Measurements from ENCODE around the gene SNX10. TPM values are rescaled to one million over a fixed set of nuclear protein-coding genes. Genes with fewer than 3 reads are reported as not detected.
A peak's percentile ranks its signal among the peaks of the same experiment; 100 is the strongest.
"Not testable (repeated sequence)": the region's sequence is repeated elsewhere in the genome, so short reads cannot be mapped to it uniquely, and the experiment has no call there.

The SNX10 gene
- polyA plus RNA-seq (2013): 34.2 TPM

DNA sequence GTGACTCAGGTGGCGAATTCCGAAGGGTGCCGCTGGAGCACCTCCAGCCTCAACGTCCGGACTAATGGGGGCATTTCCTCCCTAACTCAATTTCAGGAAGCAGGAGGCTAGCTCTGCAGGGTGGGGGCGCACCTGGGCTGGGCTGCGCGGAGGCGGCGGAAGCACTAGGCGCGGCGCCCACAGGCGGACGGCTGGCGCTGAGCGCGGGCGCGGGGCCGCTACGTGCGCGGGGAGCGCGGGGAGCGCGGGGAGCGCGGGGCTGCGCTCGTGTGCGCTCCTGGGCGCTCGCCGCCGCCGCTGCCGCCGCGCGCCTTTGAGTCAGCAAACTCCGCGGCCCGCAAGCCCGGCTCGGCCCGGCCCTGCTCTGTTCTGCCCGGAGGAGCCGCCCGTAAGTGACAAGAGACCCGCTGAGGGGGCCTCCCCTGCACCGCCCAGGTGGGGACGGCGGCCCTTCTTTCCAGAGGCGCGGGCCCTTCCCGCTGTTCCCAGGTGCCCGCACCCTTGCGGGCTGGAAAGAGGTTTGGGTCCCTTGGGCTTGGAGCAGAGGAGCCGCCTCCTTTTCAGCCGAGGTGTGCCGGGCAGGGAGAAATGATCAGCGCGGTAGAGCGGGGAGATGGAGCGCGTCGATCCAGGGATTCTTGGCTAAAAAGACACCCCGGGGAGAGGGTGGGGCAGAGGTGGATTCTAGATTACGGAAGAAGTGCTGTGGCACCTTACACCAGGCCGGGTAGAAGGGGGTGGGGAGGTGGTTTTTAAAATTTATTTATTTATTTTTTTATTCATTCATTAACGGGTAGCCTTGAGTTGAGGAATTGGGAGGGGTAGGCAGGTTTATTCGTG, at the start of gene SNX10:
SNX10 (plus strand) TSS at position 164 of the 840 bp plus-strand sequence. CDS start 54,581 bp downstream, outside the sequence.
- ChIA-PET POLR2A (interaction anchor here (1.0 kb wide), 1 partner anchor 91 kb away, joined by 6 read pairs; the partner anchor contains the start of genes CBX3 and HNRNPA2B1), CTCF (interaction anchor here (0.7 to 3.7 kb wide), 7 partner anchors 12 to 72 kb away, joined by 3 to 16 read pairs (median 4); no protein-coding TSS in a partner anchor)
- H3K36me3 ChIP-seq (ENCODE audit: control insufficient read depth in 4 of 4, insufficient read depth in 4 of 4, low read length in 3 of 4): peaks cover 0 to 8% (median under 1%) of the 10 kb centered on the region in 4 experiments
- H3K27me3 ChIP-seq (replicated peaks in 2 of 5; ENCODE audit: control insufficient read depth in 4 of 5, insufficient read depth in 5 of 5, low read length in 4 of 5): no peaks in the 10 kb centered on the region
- DNase-seq: peak; percentile 82 to 91 (median 86)
- peak within 1 kb of the TSS; percentile 58 to 83 for H3K27ac ChIP-seq (ENCODE audit: insufficient read depth in 1 of 2, low read depth in 1 of 2, low read length in 2 of 2, poor library complexity in 1 of 2, severe bottlenecking in 2 of 2)
- H3K4me1 ChIP-seq (ENCODE audit: control extremely low read depth in 1 of 4, control insufficient read depth in 4 of 4, insufficient read depth in 4 of 4, low read length in 3 of 4): peaks cover 22 to 35% (median 32%) of the 10 kb centered on the region in 4 experiments
- WGBS (ENCODE audit: insufficient coverage): 1% methylated on average over 42 of the region's 74 CpGs
- no peaks in the 10 kb centered on the region for H3K9me3 ChIP-seq (ENCODE audit: control extremely low read depth in 1 of 5, control insufficient read depth in 4 of 5, insufficient read depth in 2 of 5, low read depth in 1 of 5, low read length in 4 of 5)
- peak within 1 kb of the TSS; percentile 78 to 94 (median 84) for H3K4me3 ChIP-seq (ENCODE audit: control insufficient read depth in 1 of 7, extremely low read depth in 1 of 7, insufficient read depth in 4 of 7, low read depth in 2 of 7, low read length in 6 of 7)

GRCh38 chr7:26245150-26245549, 46.5 kb upstream of the SNX10 start:
- H3K9me3 ChIP-seq (ENCODE audit: control extremely low read depth in 1 of 5, control insufficient read depth in 4 of 5, insufficient read depth in 2 of 5, low read depth in 1 of 5, low read length in 4 of 5): no peaks in the 10 kb centered on the region
- ChIA-PET CTCF (interaction anchor here (1.4 kb wide), 1 partner anchor 15 kb away, joined by 4 read pairs; no protein-coding TSS in a partner anchor), POLR2A (no interaction called here)
- no peak for DNase-seq
- no peak overlapping the region for H3K4me3 ChIP-seq (ENCODE audit: control insufficient read depth in 1 of 7, extremely low read depth in 1 of 7, insufficient read depth in 4 of 7, low read depth in 2 of 7, low read length in 6 of 7)
- WGBS (ENCODE audit: insufficient coverage): 97% methylated on average over 11 of the region's 13 CpGs
- H3K27ac ChIP-seq (ENCODE audit: insufficient read depth in 1 of 2, low read depth in 1 of 2, low read length in 2 of 2, poor library complexity in 1 of 2, severe bottlenecking in 2 of 2): no peak overlapping the region
- H3K27me3 ChIP-seq (replicated peaks in 2 of 5; ENCODE audit: control insufficient read depth in 4 of 5, insufficient read depth in 5 of 5, low read length in 4 of 5): no peaks in the 10 kb centered on the region
- no peaks in the 10 kb centered on the region for H3K36me3 ChIP-seq (ENCODE audit: control insufficient read depth in 4 of 4, insufficient read depth in 4 of 4, low read length in 3 of 4)
- no peaks in the 10 kb centered on the region for H3K4me1 ChIP-seq (ENCODE audit: control extremely low read depth in 1 of 4, control insufficient read depth in 4 of 4, insufficient read depth in 4 of 4, low read length in 3 of 4)

- no peak overlapping the region for H3K27ac ChIP-seq (ENCODE audit: insufficient read depth in 1 of 2, low read depth in 1 of 2, low read length in 2 of 2, poor library complexity in 1 of 2, severe bottlenecking in 2 of 2)
- 89% methylated on average over 9 of the region's 12 CpGs for WGBS (ENCODE audit: insufficient coverage)
- ChIA-PET CTCF (no interaction called here), POLR2A (no interaction called here)
- H3K9me3 ChIP-seq (ENCODE audit: control extremely low read depth in 1 of 5, control insufficient read depth in 4 of 5, insufficient read depth in 2 of 5, low read depth in 1 of 5, low read length in 4 of 5): no peaks in the 10 kb centered on the region
- no peaks in the 10 kb centered on the region for H3K27me3 ChIP-seq (replicated peaks in 2 of 5; ENCODE audit: control insufficient read depth in 4 of 5, insufficient read depth in 5 of 5, low read length in 4 of 5)
- no peaks in the 10 kb centered on the region for H3K4me1 ChIP-seq (ENCODE audit: control extremely low read depth in 1 of 4, control insufficient read depth in 4 of 4, insufficient read depth in 4 of 4, low read length in 3 of 4)
- no peak overlapping the region for H3K4me3 ChIP-seq (ENCODE audit: control insufficient read depth in 1 of 7, extremely low read depth in 1 of 7, insufficient read depth in 4 of 7, low read depth in 2 of 7, low read length in 6 of 7)
- DNase-seq: no peak
- no peaks in the 10 kb centered on the region for H3K36me3 ChIP-seq (ENCODE audit: control insufficient read depth in 4 of 4, insufficient read depth in 4 of 4, low read length in 3 of 4)
These were observed 41.4 kb upstream of the SNX10 start for GRCh38 chr7:26250239-26250638.

DNA sequence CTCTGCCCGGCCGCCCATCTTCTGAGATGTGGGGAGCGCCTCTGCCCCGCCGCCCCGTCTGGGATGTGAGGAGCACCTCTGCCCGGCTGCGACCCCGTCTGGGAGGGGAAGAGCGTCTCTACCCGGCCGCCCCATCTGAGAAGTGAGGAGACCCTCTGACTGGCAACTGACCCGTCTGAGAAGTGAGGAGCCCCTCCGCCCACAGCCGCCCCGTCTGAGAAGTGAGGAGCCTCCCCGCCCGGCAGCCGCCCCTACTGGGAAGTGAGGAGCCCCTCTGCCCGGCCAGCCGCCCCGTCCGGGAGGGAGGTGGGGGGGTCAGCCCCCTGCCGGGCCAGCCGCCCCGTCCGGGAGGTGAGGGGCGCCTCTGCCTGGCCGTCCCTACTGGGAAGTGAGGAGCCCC, 29.8 kb upstream of the SNX10 start:
- H3K4me3 ChIP-seq (ENCODE audit: control insufficient read depth in 1 of 7, extremely low read depth in 1 of 7, insufficient read depth in 4 of 7, low read depth in 2 of 7, low read length in 6 of 7); POLR2A ChIA-PET; H3K4me1 ChIP-seq (ENCODE audit: control extremely low read depth in 1 of 4, control insufficient read depth in 4 of 4, insufficient read depth in 4 of 4, low read length in 3 of 4); H3K9me3 ChIP-seq (ENCODE audit: control extremely low read depth in 1 of 5, control insufficient read depth in 4 of 5, insufficient read depth in 2 of 5, low read depth in 1 of 5, low read length in 4 of 5); H3K27ac ChIP-seq (ENCODE audit: insufficient read depth in 1 of 2, low read depth in 1 of 2, low read length in 2 of 2, poor library complexity in 1 of 2, severe bottlenecking in 2 of 2); CTCF ChIA-PET; H3K27me3 ChIP-seq (replicated peaks in 2 of 5; ENCODE audit: control insufficient read depth in 4 of 5, insufficient read depth in 5 of 5, low read length in 4 of 5); DNase-seq; H3K36me3 ChIP-seq (ENCODE audit: control insufficient read depth in 4 of 4, insufficient read depth in 4 of 4, low read length in 3 of 4): not testable (repeated sequence)
- 90% methylated on average over 3 of the region's 29 CpGs for WGBS (ENCODE audit: insufficient coverage)

GRCh38 chr7:26265065-26265464, 26.6 kb upstream of the SNX10 start:
- POLR2A ChIA-PET: no interaction called here
- Histone ChIP-seq H3K27me3 (replicated peaks in 2 of 5; ENCODE audit: control insufficient read depth in 4 of 5, insufficient read depth in 5 of 5, low read length in 4 of 5) (no peaks in the 10 kb centered on the region), H3K27ac (ENCODE audit: insufficient read depth in 1 of 2, low read depth in 1 of 2, low read length in 2 of 2, poor library complexity in 1 of 2, severe bottlenecking in 2 of 2) (no peak overlapping the region), H3K4me1 (ENCODE audit: control extremely low read depth in 1 of 4, control insufficient read depth in 4 of 4, insufficient read depth in 4 of 4, low read length in 3 of 4) (no peaks in the 10 kb centered on the region), H3K4me3 (ENCODE audit: control insufficient read depth in 1 of 7, extremely low read depth in 1 of 7, insufficient read depth in 4 of 7, low read depth in 2 of 7, low read length in 6 of 7) (no peak overlapping the region), H3K36me3 (ENCODE audit: control insufficient read depth in 4 of 4, insufficient read depth in 4 of 4, low read length in 3 of 4) (no peaks in the 10 kb centered on the region), H3K9me3 (ENCODE audit: control extremely low read depth in 1 of 5, control insufficient read depth in 4 of 5, insufficient read depth in 2 of 5, low read depth in 1 of 5, low read length in 4 of 5) (peaks cover 0 to 4% (median 0%) of the 10 kb centered on the region in 5 experiments)
- 95% methylated on average over 4 of the region's 6 CpGs for WGBS (ENCODE audit: insufficient coverage)
- CTCF ChIA-PET: interaction anchor here (1.0 to 1.1 kb wide), 2 partner anchors 27 to 186 kb away, joined by 4 read pairs; partner anchors contain the start of gene SNX10
- DNase-seq: no peak

DNA sequence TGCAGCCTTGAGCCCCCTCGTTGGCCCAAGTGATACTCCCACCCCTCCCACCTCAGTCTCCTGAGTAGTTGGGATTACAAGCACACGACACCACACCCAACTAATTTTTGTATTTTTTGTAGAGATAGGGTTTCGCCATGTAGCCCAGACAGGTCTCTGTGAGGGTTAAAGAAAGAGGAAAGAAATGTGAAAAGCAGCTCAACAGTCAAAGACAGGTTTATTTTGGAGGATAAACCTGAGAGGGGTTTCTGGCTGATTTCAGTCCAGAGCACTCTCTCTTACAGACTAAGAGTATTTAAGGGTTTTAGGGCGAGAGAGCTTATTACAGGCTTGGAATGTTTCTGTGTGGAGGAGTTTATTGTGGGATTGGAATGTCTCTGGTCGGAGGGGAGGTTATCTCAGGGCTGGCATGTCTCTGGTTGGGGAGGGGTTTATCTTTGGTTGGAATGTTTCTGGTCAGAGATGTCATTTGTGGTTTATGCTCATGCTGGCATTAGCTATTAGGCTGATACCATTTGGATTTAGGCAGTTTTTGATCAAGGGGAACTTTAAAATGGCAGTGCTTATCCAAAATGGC, 26.1 kb upstream of the SNX10 start:
- Histone ChIP-seq H3K4me3 (ENCODE audit: control insufficient read depth in 1 of 7, extremely low read depth in 1 of 7, insufficient read depth in 4 of 7, low read depth in 2 of 7, low read length in 6 of 7) (no peak overlapping the region), H3K9me3 (ENCODE audit: control extremely low read depth in 1 of 5, control insufficient read depth in 4 of 5, insufficient read depth in 2 of 5, low read depth in 1 of 5, low read length in 4 of 5) (peaks cover 0 to 4% (median 0%) of the 10 kb centered on the region in 5 experiments), H3K27me3 (replicated peaks in 2 of 5; ENCODE audit: control insufficient read depth in 4 of 5, insufficient read depth in 5 of 5, low read length in 4 of 5) (no peaks in the 10 kb centered on the region), H3K4me1 (ENCODE audit: control extremely low read depth in 1 of 4, control insufficient read depth in 4 of 4, insufficient read depth in 4 of 4, low read length in 3 of 4) (no peaks in the 10 kb centered on the region), H3K36me3 (ENCODE audit: control insufficient read depth in 4 of 4, insufficient read depth in 4 of 4, low read length in 3 of 4) (no peaks in the 10 kb centered on the region), H3K27ac (ENCODE audit: insufficient read depth in 1 of 2, low read depth in 1 of 2, low read length in 2 of 2, poor library complexity in 1 of 2, severe bottlenecking in 2 of 2) (no peak overlapping the region)
- POLR2A ChIA-PET: no interaction called here
- CTCF ChIA-PET: interaction anchor here (1.0 to 1.1 kb wide), 2 partner anchors 26 to 187 kb away, joined by 4 read pairs; partner anchors contain the start of gene SNX10
- 100% methylated on average over 3 of the region's 5 CpGs for WGBS (ENCODE audit: insufficient coverage)
- DNase-seq: no peak
